Fibroblast of pulmonary artery (primary cell): Measurements from ENCODE around the gene ZFAND6.

ENCODE experiments used
- DNase-seq: peaks from one replicate; pipeline ENCODE4 v3.0.0-alpha.2; 2010; ENCODE audit warnings: low read depth
- H3K4me3 ChIP-seq: replicated peaks from 2 replicates; pipeline ENCODE4 v1.5.1; 2011; ENCODE audit warnings: low read depth, mild to moderate bottlenecking, control low read depth, low read length, moderate library complexity
- CTCF ChIP-seq: IDR thresholded peaks from 2 replicates; pipeline ENCODE4 v1.5.1; 2011; ENCODE audit warnings: mild to moderate bottlenecking, control low read depth, low read length, inconsistent platforms; ENCODE audit errors: missing control alignments

Gene ZFAND6

GRCh38 chr15:80068578-80068977, 9.1 kb downstream of the ZFAND6 start:
- DNase-seq, result no peak
- TF ChIP-seq CTCF, result no peak
- H3K4me3 ChIP-seq, result no peak overlapping the region

GRCh38 chr15:80070840-80071239, 11.4 kb downstream of the ZFAND6 start:
- DNase-seq, result peak; percentile 61
- no peak for TF ChIP-seq CTCF
- H3K4me3 ChIP-seq, result no peak overlapping the region

- no peak for TF ChIP-seq CTCF
Measured at GRCh38 chr15:80071652-80072051, 12.2 kb downstream of the ZFAND6 start.

GRCh38 chr15:80072285-80072994, 13.0 kb downstream of the ZFAND6 start:
- DNase-seq, result peak; percentile 95
- peak overlapping the region; percentile 70 for H3K4me3 ChIP-seq
- TF ChIP-seq CTCF, result no peak

More at GRCh38 chr15:80071652-80072051, 12.2 kb downstream of the ZFAND6 start:
- peak overlapping the region; percentile 70 for H3K4me3 ChIP-seq
- no peak for DNase-seq

GRCh38 chr15:80073197-80073596, 13.7 kb downstream of the ZFAND6 start:
- TF ChIP-seq CTCF, result no peak
- no peak for DNase-seq
- H3K4me3 ChIP-seq, result peak overlapping the region; percentile 70

- no peak overlapping the region for H3K4me3 ChIP-seq
- DNase-seq, result no peak
- no peak for TF ChIP-seq CTCF
Measured at GRCh38 chr15:80076321-80077318, 17.1 kb downstream of the ZFAND6 start.
